Measurements from ENCODE around the gene STK36. TPM values are rescaled to one million over a fixed set of nuclear protein-coding genes. Genes with fewer than 3 reads are reported as not detected.

Gene STK36
- total RNA-seq, 1 experiment from 2014 or later = 38.7 TPM

DNA sequence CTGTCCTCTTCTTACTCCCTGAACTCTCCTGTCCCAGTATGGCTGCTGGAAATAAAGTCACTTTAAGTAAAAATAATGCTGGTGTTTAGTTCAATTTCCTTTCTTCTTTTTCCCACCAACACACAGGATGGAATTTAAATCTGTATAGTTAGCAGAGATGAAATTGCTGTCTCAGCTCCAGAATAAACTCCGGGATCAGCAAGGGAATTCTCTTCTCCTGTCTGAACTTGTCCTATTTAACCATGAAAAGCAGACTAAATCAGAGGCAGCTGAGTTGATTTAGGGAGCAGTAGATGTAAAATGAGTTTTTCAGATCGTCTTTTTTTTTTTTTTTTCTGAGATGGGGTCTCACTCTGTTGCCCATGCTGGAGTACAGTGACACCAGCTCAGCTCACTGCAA is 64.6 kb downstream of the STK36 start:
- Histone ChIP-seq H4K91ac (ENCODE audit: insufficient read length, low read depth, low read length) (no peak overlapping the region), H4K8ac (replicated peaks; ENCODE audit: insufficient read length, low read depth, low read length) (no peak overlapping the region), H4K5ac (ENCODE audit: insufficient read length, low read depth, low read length) (no peak overlapping the region), H2AK5ac (ENCODE audit: insufficient read length, low read length) (no peak overlapping the region), H4K20me1 (ENCODE audit: control insufficient read depth, insufficient read depth, insufficient read length) (no peaks in the 10 kb centered on the region), H3K9me3 (ENCODE audit: control insufficient read depth, low read depth, low read length) (no peaks in the 10 kb centered on the region), H2BK5ac (ENCODE audit: insufficient read length, low read length) (no peak overlapping the region), H2BK12ac (ENCODE audit: insufficient read length, low read depth, low read length) (no peak overlapping the region), H3K4me2 (ENCODE audit: insufficient read depth, insufficient read length, low read length) (no peak overlapping the region), H3K56ac (ENCODE audit: insufficient read length, low read depth, low read length) (no peak overlapping the region), H3T11ph (ENCODE audit: low read length) (no peak overlapping the region), H3K23ac (ENCODE audit: insufficient read length, low read depth, low read length) (no peak overlapping the region), H3K18ac (ENCODE audit: insufficient read length, low read depth, low read length) (no peak overlapping the region), H2BK120ac (ENCODE audit: low read depth, low read length, poor library complexity, severe bottlenecking) (no peak overlapping the region), H3K79me2 (ENCODE audit: insufficient read depth, low read length) (peaks cover 12% of the 10 kb centered on the region; the same call in 1 of the 2 replicates), H3K23me2 (ENCODE audit: insufficient read length, low read depth, low read length, poor library complexity, severe bottlenecking) (no peaks in the 10 kb centered on the region), H3K14ac (ENCODE audit: insufficient read depth, low read length) (no peak overlapping the region), H3K27me3 (ENCODE audit: insufficient read depth, low read length) (no peaks in the 10 kb centered on the region), H2AFZ (ENCODE audit: low read length) (no peak overlapping the region), H3K27ac (ENCODE audit: insufficient read length, low read depth, low read length) (no peak overlapping the region), H3K9ac (ENCODE audit: extremely low read depth, insufficient read length, low read length) (no peak overlapping the region), H3K79me1 (ENCODE audit: insufficient read depth, low read depth, low read length, poor library complexity, severe bottlenecking) (peaks cover 5% of the 10 kb centered on the region), H3K4ac (ENCODE audit: low read depth, low read length) (no peak overlapping the region), H3K4me1 (ENCODE audit: insufficient read depth, low read length) (peaks cover 11% of the 10 kb centered on the region), H2BK20ac (ENCODE audit: low read depth, low read length, poor library complexity, severe bottlenecking) (no peak overlapping the region), H2BK15ac (ENCODE audit: low read depth, low read length) (no peak overlapping the region)
- WGBS (ENCODE audit: extremely low coverage, insufficient read length, low lambda C conversion rate) = no CpG with 5 or more reads among the region's 2 CpGs
- no peak for DNase-seq
- no peaks in the 10 kb centered on the region for H3K9me3 Mint-ChIP-seq
- H3K4me1 Mint-ChIP-seq = peaks cover 19 to 23% of the 10 kb centered on the region in 2 experiments
- H3K36me3 Mint-ChIP-seq (ENCODE audit: insufficient read depth in 1 of 3, low read depth in 3 of 3) = peaks cover 17 to 59% (median 25%) of the 10 kb centered on the region in 3 experiments; a peak in 6 of 7 replicates
- no peak overlapping the region for H3K4me3 Mint-ChIP-seq
- TF ChIP-seq, protein P1, sequence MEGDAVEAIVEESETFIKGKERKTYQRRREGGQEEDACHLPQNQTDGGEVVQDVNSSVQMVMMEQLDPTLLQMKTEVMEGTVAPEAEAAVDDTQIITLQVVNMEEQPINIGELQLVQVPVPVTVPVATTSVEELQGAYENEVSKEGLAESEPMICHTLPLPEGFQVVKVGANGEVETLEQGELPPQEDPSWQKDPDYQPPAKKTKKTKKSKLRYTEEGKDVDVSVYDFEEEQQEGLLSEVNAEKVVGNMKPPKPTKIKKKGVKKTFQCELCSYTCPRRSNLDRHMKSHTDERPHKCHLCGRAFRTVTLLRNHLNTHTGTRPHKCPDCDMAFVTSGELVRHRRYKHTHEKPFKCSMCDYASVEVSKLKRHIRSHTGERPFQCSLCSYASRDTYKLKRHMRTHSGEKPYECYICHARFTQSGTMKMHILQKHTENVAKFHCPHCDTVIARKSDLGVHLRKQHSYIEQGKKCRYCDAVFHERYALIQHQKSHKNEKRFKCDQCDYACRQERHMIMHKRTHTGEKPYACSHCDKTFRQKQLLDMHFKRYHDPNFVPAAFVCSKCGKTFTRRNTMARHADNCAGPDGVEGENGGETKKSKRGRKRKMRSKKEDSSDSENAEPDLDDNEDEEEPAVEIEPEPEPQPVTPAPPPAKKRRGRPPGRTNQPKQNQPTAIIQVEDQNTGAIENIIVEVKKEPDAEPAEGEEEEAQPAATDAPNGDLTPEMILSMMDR (conservative IDR thresholded peaks at IDR 0.05) = no peak
- H3K27me3 Mint-ChIP-seq (ENCODE audit: low read depth) = no peaks in the 10 kb centered on the region
- H3K27ac Mint-ChIP-seq = peak overlapping the region in 2 of 3 experiments; percentile 46 to 60; a peak in 2 of 7 replicates

Data from H9 (cell line).